GM23338 (cell line): ENCODE measurements around the gene ARFIP1. TPM values are rescaled to one million over a fixed set of nuclear protein-coding genes. Genes with fewer than 3 reads are reported as not detected.
A peak's percentile ranks its signal among the peaks of the same experiment; 100 is the strongest.

Experiments
- ATAC-seq: fragments of 200-7000 bp; cut with Tn5 transposase; 3 replicates; pipeline ENCODE4 v1.9.1; 2020
- DNase-seq: peaks from one replicate; pipeline ENCODE4 v3.0.0-alpha.2; 2015; ENCODE audit warnings: low spot score
- H2AFZ ChIP-seq: fragments of 200-600 bp; sonication (generic); 2 replicates; pipeline ENCODE4 v1.8.0; 2016; ENCODE audit warnings: antibody characterized with exemption, mild to moderate bottlenecking, moderate library complexity
- H3F3A ChIP-seq: fragments of 200-600 bp; sonication (generic); replicated peaks from 2 replicates; pipeline ENCODE4 v1.8.0; 2017; ENCODE audit warnings: antibody characterized with exemption, mixed run types, low read depth
- H3K27ac ChIP-seq: fragments of 200-600 bp; sonication (generic); 2 replicates; pipeline ENCODE4 v1.6.1; 2016; ENCODE audit warnings: low read depth
- H3K27me3 ChIP-seq: fragments of 200-600 bp; sonication (generic); 2 replicates; pipeline ENCODE4 v1.8.0; 2016; ENCODE audit warnings: mild to moderate bottlenecking, mixed run types, moderate library complexity; ENCODE audit not compliant: insufficient read depth
- H3K36me3 ChIP-seq: fragments of 200-600 bp; sonication (generic); 2 replicates; pipeline ENCODE4 v1.8.0; 2016; ENCODE audit warnings: mild to moderate bottlenecking; ENCODE audit not compliant: insufficient read depth
- H3K4me1 ChIP-seq: fragments of 200-600 bp; sonication (generic); 2 replicates; pipeline ENCODE4 v1.8.0; 2016; ENCODE audit warnings: mild to moderate bottlenecking, moderate library complexity; ENCODE audit not compliant: insufficient read depth
- H3K4me2 ChIP-seq: fragments of 200-600 bp; sonication (generic); 2 replicates; pipeline ENCODE4 v1.7.1; 2017; ENCODE audit warnings: mixed run types
- H3K4me3 ChIP-seq: fragments of 200-600 bp; sonication (generic); 2 replicates; pipeline ENCODE4 v1.6.1; 2016; ENCODE audit warnings: mixed run types
- H3K79me2 ChIP-seq: fragments of 200-600 bp; sonication (generic); replicated peaks from 2 replicates; pipeline ENCODE4 v1.8.0; 2017; ENCODE audit warnings: mild to moderate bottlenecking; ENCODE audit not compliant: insufficient read depth
- H3K9me2 ChIP-seq: fragments of 200-600 bp; sonication (generic); 2 replicates; pipeline ENCODE4 v1.8.0; 2017; ENCODE audit not compliant: insufficient read depth
- H4K20me1 ChIP-seq: fragments of 200-600 bp; sonication (generic); replicated peaks from 2 replicates; pipeline ENCODE4 v1.8.0; 2017; ENCODE audit warnings: mild to moderate bottlenecking; ENCODE audit not compliant: insufficient read depth
- H3K27ac Mint-ChIP-seq: 2 replicates; pipeline ENCODE4 v1.8.0; 2020; ENCODE audit warnings: inconsistent platforms, mild to moderate bottlenecking, moderate library complexity, mixed read lengths
- H3K27me3 Mint-ChIP-seq: 3 replicates; pipeline ENCODE4 v1.8.0; 2022; ENCODE audit warnings: low read depth, mild to moderate bottlenecking, moderate library complexity, mixed read lengths, inconsistent platforms; ENCODE audit not compliant: insufficient read depth, poor library complexity
- H3K36me3 Mint-ChIP-seq: 3 replicates; pipeline ENCODE4 v1.8.0; 2021; ENCODE audit warnings: low read depth, mild to moderate bottlenecking, inconsistent platforms, moderate library complexity, mixed read lengths
- H3K4me1 Mint-ChIP-seq: 3 replicates; pipeline ENCODE4 v1.8.0; 2020; ENCODE audit warnings: mild to moderate bottlenecking, inconsistent platforms, mixed read lengths
- H3K4me3 Mint-ChIP-seq: 3 replicates; pipeline ENCODE4 v1.8.0; 2021; ENCODE audit warnings: moderate library complexity, mild to moderate bottlenecking, inconsistent platforms, mixed read lengths
- H3K9me3 Mint-ChIP-seq: 3 replicates; pipeline ENCODE4 v1.8.0; 2020; ENCODE audit warnings: moderate library complexity, mild to moderate bottlenecking, inconsistent platforms, mixed read lengths
- CREB1 ChIP-seq: fragments of 250-450 bp; sonication (Bioruptor Pico); IDR thresholded peaks from 2 replicates; pipeline ENCODE4 v1.5.0; 2020; ENCODE audit warnings: low read depth, mild to moderate bottlenecking, moderate library complexity
- EZH2 ChIP-seq: fragments of 200-600 bp; sonication (generic); IDR thresholded peaks from one replicate; pipeline ENCODE4 v1.8.0; 2017; ENCODE audit warnings: antibody characterized with exemption, mild to moderate bottlenecking, low read depth; ENCODE audit not compliant: unreplicated experiment
- EZH2phosphoT487 ChIP-seq: fragments of 200-600 bp; sonication (generic); IDR thresholded peaks from one replicate; pipeline ENCODE4 v1.8.1; 2018; ENCODE audit warnings: antibody characterized with exemption; ENCODE audit not compliant: unreplicated experiment
- JUNB ChIP-seq: IDR thresholded peaks from one replicate; pipeline ENCODE4 v1.6.1; 2016; ENCODE audit warnings: antibody characterized with exemption; ENCODE audit not compliant: unreplicated experiment
- NANOG ChIP-seq: IDR thresholded peaks from 2 replicates; pipeline ENCODE4 v1.6.1; 2016; ENCODE audit warnings: antibody characterized with exemption, borderline replicate concordance
- REST ChIP-seq: IDR thresholded peaks from one replicate; pipeline ENCODE4 v1.6.1; 2018; ENCODE audit warnings: antibody characterized with exemption; ENCODE audit not compliant: unreplicated experiment
- ZNF331 ChIP-seq: fragments of 250-450 bp; sonication (Bioruptor Pico); IDR thresholded peaks from 2 replicates; pipeline ENCODE4 v1.5.0; 2020; ENCODE audit warnings: low read depth, mild to moderate bottlenecking, moderate library complexity
- ZNF462 ChIP-seq: fragments of 250-450 bp; sonication (Bioruptor Pico); IDR thresholded peaks from 2 replicates; pipeline ENCODE4 v1.5.0; 2020; ENCODE audit warnings: mild to moderate bottlenecking, moderate library complexity
- polyA plus RNA-seq: library from polyadenylated mRNA; unstranded; fragments of >200 nt; fragmentation: Nextera tagmentation; extraction: Ambion mirVana; gene quantifications from 2 replicates; pipeline ENCODE4 v1.2.1, GENCODE V29; 2016
- total RNA-seq: library from RNA; depleted of rRNA; stranded (reverse); fragments of >200 nt; shearing (Covaris generic); gene quantifications from 2 replicates; pipeline ENCODE4 v1.2.3, GENCODE V29; 2014

ARFIP1 gene
- total and polyA plus RNA-seq, 2 experiments from 2014 or later, result 46.0 to 49.6 TPM

GRCh38 chr4:152957437-152958171 is 177.8 kb downstream of the ARFIP1 start:
- Histone ChIP-seq H3K27ac (peak overlapping the region; percentile 22; the same call in 1 of the 2 replicates), H3K9me2 (no peaks in the 10 kb centered on the region), H4K20me1 (no peaks in the 10 kb centered on the region), H3K36me3 (peaks cover 13% of the 10 kb centered on the region; the same call in 1 of the 2 replicates), H3K4me2 (no peak overlapping the region), H3K4me3 (no peak overlapping the region), H3K4me1 (peaks cover 3% of the 10 kb centered on the region), H3F3A (no peaks in the 10 kb centered on the region), H3K79me2 (peaks cover 11% of the 10 kb centered on the region), H2AFZ (no peak overlapping the region), H3K27me3 (no peaks in the 10 kb centered on the region)
- ATAC-seq, result peak; percentile 46
- Mint-ChIP-seq H3K36me3 (peaks cover 66% of the 10 kb centered on the region), H3K9me3 (no peaks in the 10 kb centered on the region), H3K4me3 (no peak overlapping the region), H3K27me3 (no peaks in the 10 kb centered on the region), H3K27ac (no peak overlapping the region), H3K4me1 (peaks cover 40% of the 10 kb centered on the region)
- DNase-seq, result peak; percentile 46
- no peak for TF ChIP-seq CREB1 (CRISPR knock-in tag)
- TF ChIP-seq NANOG, result no peak
- TF ChIP-seq EZH2phosphoT487, result no peak
- TF ChIP-seq EZH2, result no peak
- no peak for TF ChIP-seq JUNB
- no peak for TF ChIP-seq REST
- no peak for TF ChIP-seq ZNF331

DNA sequence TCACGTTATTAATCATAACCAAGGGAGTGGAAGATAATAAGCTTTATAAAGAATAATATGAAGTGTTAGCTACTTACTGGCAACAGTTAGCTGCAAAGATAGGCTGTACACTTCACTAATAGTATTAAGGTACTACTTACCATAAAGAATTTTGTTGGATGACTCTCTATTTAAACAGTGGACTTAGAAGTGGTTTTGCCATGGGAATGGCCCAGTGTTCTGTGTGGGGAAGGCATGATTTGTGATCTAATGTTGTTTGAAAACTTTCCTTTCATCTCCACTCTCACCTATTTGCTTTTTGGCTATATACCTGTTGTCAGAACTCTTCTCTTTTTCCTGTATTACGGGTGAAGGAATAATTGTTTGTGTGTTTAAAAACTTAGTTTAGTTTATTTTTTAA is 179.3 kb downstream of the ARFIP1 start:
- Histone ChIP-seq H3K36me3 (peaks cover 16% of the 10 kb centered on the region; the same call in 1 of the 2 replicates), H2AFZ (no peak overlapping the region)
- TF ChIP-seq EZH2 (no peak), ZNF462 (CRISPR knock-in tag) (no peak)

More for the DNA sequence above, 179.3 kb downstream of the ARFIP1 start:
- peaks cover 39% of the 10 kb centered on the region for H3K4me1 Mint-ChIP-seq
- H3F3A ChIP-seq, result no peaks in the 10 kb centered on the region
- no peak overlapping the region for H3K4me2 ChIP-seq
- ATAC-seq (no peak), DNase-seq (no peak)
- H3K27ac Mint-ChIP-seq, result no peak overlapping the region
- H3K4me1 ChIP-seq, result no peaks in the 10 kb centered on the region
- H3K9me3 Mint-ChIP-seq, result no peaks in the 10 kb centered on the region
- no peak overlapping the region for H3K4me3 Mint-ChIP-seq
- H3K36me3 Mint-ChIP-seq, result peaks cover 67% of the 10 kb centered on the region
- 0 out of 2 replicates have a peak, but pooled peaks cover 5% of the 10 kb centered on the region for H3K79me2 ChIP-seq
- H3K27ac ChIP-seq, result no peak overlapping the region
- no peak overlapping the region for H3K4me3 ChIP-seq
- peaks cover 3% of the 10 kb centered on the region for H3K27me3 Mint-ChIP-seq
- no peaks in the 10 kb centered on the region for H4K20me1 ChIP-seq
- H3K27me3 ChIP-seq, result no peaks in the 10 kb centered on the region
- H3K9me2 ChIP-seq, result no peaks in the 10 kb centered on the region
